SK-N-MC (cell line): Measurements from ENCODE around the gene KRTAP10-3.

ENCODE experiments used
- EZH2 ChIP-seq: fragments of 200-600 bp; sonication (generic); IDR thresholded peaks from one replicate; pipeline ENCODE4 v1.6.1; 2017; ENCODE audit warnings: antibody characterized with exemption
- POLR2AphosphoS5 ChIP-seq: IDR thresholded peaks from 2 replicates; pipeline ENCODE4 v1.6.1; 2012; ENCODE audit warnings: mild to moderate bottlenecking, low read depth, low read length, borderline replicate concordance

DNA sequence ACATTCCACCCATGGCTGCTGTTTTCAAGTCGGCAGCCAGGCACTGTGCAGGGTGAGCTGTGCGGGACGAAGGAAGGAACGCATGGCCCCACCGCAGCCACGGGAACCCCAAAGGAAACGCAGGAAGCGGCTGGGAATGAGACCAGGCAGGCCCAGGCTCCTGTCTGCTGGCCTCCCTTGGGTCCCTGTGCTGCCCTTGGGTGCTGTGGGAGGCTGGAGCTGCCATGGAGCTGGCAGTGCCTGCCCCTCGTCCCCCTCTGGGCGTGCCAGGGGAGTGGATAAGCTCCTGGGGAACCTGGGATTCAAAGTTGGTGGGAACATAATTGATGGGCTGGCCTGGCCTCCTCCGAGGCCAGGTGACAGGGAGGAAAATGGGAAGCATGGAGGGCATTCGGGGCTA lies 9.7 kb upstream of the KRTAP10-3 start:
- TF ChIP-seq POLR2AphosphoS5, result no peak
- TF ChIP-seq EZH2, result no peak
